ENCODE measurements around the gene SLC27A1.
A peak's percentile ranks its signal among the peaks of the same experiment; 100 is the strongest.
"Not testable (repeated sequence)": the region's sequence is repeated elsewhere in the genome, so short reads cannot be mapped to it uniquely, and the experiment has no call there.

SLC27A1 gene

GRCh38 chr19:17540174-17540573 lies 69.8 kb downstream of the SLC27A1 start:
- no peak for DNase-seq

GRCh38 chr19:17541184-17541759 lies 70.9 kb downstream of the SLC27A1 start:
- no peak for DNase-seq

GRCh38 chr19:17542042-17542441 lies 71.7 kb downstream of the SLC27A1 start:
- no peak for DNase-seq

- no peak for DNase-seq
Measured at GRCh38 chr19:17542793-17543582, 72.7 kb downstream of the SLC27A1 start.

- no peak for DNase-seq
Measured at GRCh38 chr19:17543986-17544385, 73.7 kb downstream of the SLC27A1 start.

GRCh38 chr19:17544418-17544817 lies 74.1 kb downstream of the SLC27A1 start:
- DNase-seq, result no peak

GRCh38 chr19:17548145-17548544 lies 77.8 kb downstream of the SLC27A1 start:
- DNase-seq, result no peak

GRCh38 chr19:17549085-17549740 lies 78.9 kb downstream of the SLC27A1 start:
- no peak for DNase-seq

- no peak for DNase-seq
Measured at GRCh38 chr19:17550076-17550667, 79.8 kb downstream of the SLC27A1 start.

GRCh38 chr19:17552735-17553134 lies 82.4 kb downstream of the SLC27A1 start:
- not testable (repeated sequence) for DNase-seq

- DNase-seq, result no peak
Measured at GRCh38 chr19:17553256-17553655, 82.9 kb downstream of the SLC27A1 start.

- DNase-seq, result no peak
Measured at GRCh38 chr19:17554968-17555479, 84.7 kb downstream of the SLC27A1 start.

GRCh38 chr19:17555480-17555928 lies 85.2 kb downstream of the SLC27A1 start, which contains the start of gene COLGALT1:
TSS of gene COLGALT1 (plus strand) at chr19:17555649. CDS start at chr19:17555714, 65 bp downstream.
- peak; percentile 100 for DNase-seq

Measured in CD4-positive, alpha-beta T cell treated with Interleukin-6 for 4 hours (primary cell).